ENCODE data around the gene FAN1. TPM values are rescaled to one million over a fixed set of nuclear protein-coding genes. Genes with fewer than 3 reads are reported as not detected.

Gene FAN1
- total RNA-seq, 1 donor from 2014 or later = 16.9 TPM

DNA sequence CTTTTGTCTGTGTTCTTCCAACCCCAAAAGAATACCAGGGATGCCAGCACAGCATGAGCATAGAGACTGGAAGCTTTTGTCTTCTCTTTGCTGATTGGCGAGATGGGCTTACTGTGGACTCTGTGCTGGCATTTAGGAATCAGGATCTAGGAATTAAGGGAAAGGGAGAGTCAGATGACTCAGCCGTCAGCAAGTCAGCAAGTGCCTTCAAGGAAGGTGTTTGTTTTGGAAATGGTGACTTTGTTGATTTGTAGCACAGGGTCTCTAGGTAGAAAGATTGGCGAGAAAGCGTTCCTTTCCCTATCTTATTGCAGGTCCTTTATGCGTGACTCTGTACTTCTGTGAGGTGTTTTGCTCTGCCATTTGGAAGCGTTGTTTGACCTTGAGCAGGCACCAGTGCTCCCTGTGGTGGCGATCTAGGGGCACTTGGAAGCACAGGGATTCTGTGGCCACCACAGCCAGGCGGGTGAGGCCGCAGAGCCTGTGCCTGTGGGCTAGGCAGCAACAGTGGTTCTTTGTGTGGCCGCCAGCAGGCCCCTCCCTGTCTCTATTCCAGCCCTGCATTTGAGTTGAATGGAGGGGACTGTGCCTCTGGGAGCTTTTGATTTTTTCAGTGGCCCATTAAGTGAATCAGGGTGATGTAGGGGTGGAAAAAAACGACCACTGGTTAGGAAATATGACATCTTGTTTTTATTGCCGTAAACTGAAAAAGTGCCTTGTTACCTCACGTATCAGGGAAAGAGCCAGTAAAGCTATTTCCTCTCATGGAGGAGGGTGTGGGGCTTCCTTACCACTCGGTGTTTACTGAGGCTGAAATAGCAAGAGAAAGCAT lies 19.0 kb downstream of the FAN1 start:
- H3K9me3 ChIP-seq = no peaks in the 10 kb centered on the region
- intact Hi-C loops (cut with DNase I) = no loop called here
- H3K4me1 ChIP-seq = no peaks in the 10 kb centered on the region
- H3K27ac ChIP-seq = peak overlapping the region; percentile 46
- peaks cover 7 to 67% of the 10 kb centered on the region in 2 donors for H3K36me3 ChIP-seq
- no peaks in the 10 kb centered on the region for H3K27me3 ChIP-seq
- TF ChIP-seq, protein P1, sequence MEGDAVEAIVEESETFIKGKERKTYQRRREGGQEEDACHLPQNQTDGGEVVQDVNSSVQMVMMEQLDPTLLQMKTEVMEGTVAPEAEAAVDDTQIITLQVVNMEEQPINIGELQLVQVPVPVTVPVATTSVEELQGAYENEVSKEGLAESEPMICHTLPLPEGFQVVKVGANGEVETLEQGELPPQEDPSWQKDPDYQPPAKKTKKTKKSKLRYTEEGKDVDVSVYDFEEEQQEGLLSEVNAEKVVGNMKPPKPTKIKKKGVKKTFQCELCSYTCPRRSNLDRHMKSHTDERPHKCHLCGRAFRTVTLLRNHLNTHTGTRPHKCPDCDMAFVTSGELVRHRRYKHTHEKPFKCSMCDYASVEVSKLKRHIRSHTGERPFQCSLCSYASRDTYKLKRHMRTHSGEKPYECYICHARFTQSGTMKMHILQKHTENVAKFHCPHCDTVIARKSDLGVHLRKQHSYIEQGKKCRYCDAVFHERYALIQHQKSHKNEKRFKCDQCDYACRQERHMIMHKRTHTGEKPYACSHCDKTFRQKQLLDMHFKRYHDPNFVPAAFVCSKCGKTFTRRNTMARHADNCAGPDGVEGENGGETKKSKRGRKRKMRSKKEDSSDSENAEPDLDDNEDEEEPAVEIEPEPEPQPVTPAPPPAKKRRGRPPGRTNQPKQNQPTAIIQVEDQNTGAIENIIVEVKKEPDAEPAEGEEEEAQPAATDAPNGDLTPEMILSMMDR (IDR thresholded peaks at IDR 0.05) = no peak
- TF ChIP-seq POLR2A (IDR thresholded peaks at IDR 0.05) = no peak
- no peak for TF ChIP-seq POLR2AphosphoS5 (IDR thresholded peaks at IDR 0.05; ENCODE audit: insufficient read depth in 1 of 2, low read depth in 1 of 2)
- DNase-seq (ENCODE audit: extremely low spot score in 2 of 2) = no peak
- H3K4me3 ChIP-seq = no peak overlapping the region

DNA sequence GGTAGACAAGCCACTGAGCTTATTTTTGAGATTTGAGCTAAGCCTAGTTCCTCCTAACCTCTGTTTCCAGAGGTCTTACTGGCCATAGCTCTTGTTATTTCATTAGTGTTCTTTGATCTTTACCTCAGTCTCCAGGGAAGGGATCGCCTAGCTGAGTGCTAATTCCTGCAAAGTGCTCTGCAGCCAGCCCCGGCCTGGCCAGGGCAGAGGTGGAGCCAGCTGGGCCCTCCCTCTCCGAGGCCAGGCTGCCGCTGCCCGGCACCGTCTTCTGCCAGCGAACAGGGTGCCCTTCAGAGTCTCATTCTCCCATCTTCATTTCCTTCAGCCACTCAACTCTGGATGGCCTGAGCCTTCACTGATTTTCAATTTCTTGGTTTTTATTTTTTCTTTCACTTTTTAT lies 19.7 kb downstream of the FAN1 start:
- TF ChIP-seq POLR2AphosphoS5 (IDR thresholded peaks at IDR 0.05; ENCODE audit: insufficient read depth in 1 of 2, low read depth in 1 of 2) (no peak), POLR2A (IDR thresholded peaks at IDR 0.05) (no peak)
- TF ChIP-seq, protein P1 (IDR thresholded peaks at IDR 0.05) = no peak
- peak overlapping the region; percentile 46 for H3K27ac ChIP-seq
- H3K4me1 ChIP-seq = no peaks in the 10 kb centered on the region
- H3K36me3 ChIP-seq = peaks cover 7 to 71% of the 10 kb centered on the region in 2 donors
- no peaks in the 10 kb centered on the region for H3K27me3 ChIP-seq
- H3K9me3 ChIP-seq = no peaks in the 10 kb centered on the region
- no peak for DNase-seq (ENCODE audit: extremely low spot score in 2 of 2)
- no peak overlapping the region for H3K4me3 ChIP-seq
- intact Hi-C loops (cut with DNase I) = no loop called here

DNA sequence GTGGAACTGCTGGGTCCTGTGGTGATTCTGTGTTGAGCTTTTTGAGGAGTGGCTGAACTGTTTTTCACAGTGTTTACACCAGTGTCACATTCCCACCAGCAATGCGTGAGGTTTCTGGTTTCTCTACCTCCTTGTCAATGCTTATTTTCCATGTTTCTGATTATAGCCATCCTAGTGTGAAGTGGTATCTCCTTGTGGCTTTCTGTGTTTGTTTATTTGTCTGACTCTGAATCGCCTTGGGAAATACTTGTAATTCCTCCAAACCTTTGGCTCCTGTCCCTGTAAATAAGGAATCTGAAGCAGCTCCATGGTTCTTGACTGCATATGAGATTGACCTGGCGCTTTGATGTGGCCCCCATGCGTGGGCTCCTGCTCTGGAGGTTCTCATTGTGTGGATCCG lies 20.6 kb downstream of the FAN1 start:
- TF ChIP-seq, protein P1 (IDR thresholded peaks at IDR 0.05) = no peak
- TF ChIP-seq POLR2A (IDR thresholded peaks at IDR 0.05) (no peak), POLR2AphosphoS5 (IDR thresholded peaks at IDR 0.05; ENCODE audit: insufficient read depth in 1 of 2, low read depth in 1 of 2) (no peak)
- DNase-seq (ENCODE audit: extremely low spot score in 2 of 2) = no peak
- intact Hi-C loops (cut with DNase I) = no loop called here
- peaks cover 7 to 69% of the 10 kb centered on the region in 2 donors for H3K36me3 ChIP-seq
- H3K27ac ChIP-seq = no peak overlapping the region
- no peaks in the 10 kb centered on the region for H3K4me1 ChIP-seq
- no peaks in the 10 kb centered on the region for H3K27me3 ChIP-seq
- no peaks in the 10 kb centered on the region for H3K9me3 ChIP-seq
- H3K4me3 ChIP-seq = no peak overlapping the region

- TF ChIP-seq, protein P1 (IDR thresholded peaks at IDR 0.05) = no peak
- TF ChIP-seq POLR2AphosphoS5 (IDR thresholded peaks at IDR 0.05; ENCODE audit: insufficient read depth in 1 of 2, low read depth in 1 of 2) (no peak), POLR2A (IDR thresholded peaks at IDR 0.05) (no peak)
- DNase-seq (ENCODE audit: extremely low spot score in 2 of 2) = no peak
- no peak overlapping the region for H3K27ac ChIP-seq
- peaks cover 7 to 74% of the 10 kb centered on the region in 2 donors for H3K36me3 ChIP-seq
- intact Hi-C loops (cut with DNase I) = no loop called here
- H3K4me3 ChIP-seq = no peak overlapping the region
- H3K27me3 ChIP-seq = no peaks in the 10 kb centered on the region
- H3K9me3 ChIP-seq = no peaks in the 10 kb centered on the region
- no peaks in the 10 kb centered on the region for H3K4me1 ChIP-seq
Measured at GRCh38 chr15:30925686-30926085, 22.0 kb downstream of the FAN1 start.

DNA sequence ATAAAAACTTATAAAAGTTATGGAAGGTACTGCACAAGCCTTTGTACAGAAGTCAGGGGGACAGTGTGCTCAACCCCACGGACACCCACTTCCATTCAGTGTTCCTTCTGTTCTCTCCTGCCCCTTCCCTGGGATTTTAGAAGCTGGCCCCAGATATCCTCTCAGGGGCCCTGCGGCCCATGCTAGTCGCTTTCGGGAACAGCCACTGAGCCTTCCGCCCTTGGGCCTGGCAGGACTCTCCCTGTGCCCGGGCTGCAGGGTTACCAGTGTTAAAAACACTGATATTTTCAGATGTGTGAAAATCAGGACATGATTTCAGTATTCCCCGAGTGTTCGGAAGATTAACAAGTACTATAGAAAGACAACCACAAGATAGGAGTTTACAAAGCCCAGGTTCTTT lies 22.4 kb downstream of the FAN1 start:
- no peaks in the 10 kb centered on the region for H3K4me1 ChIP-seq
- H3K36me3 ChIP-seq = peaks cover 7 to 78% of the 10 kb centered on the region in 2 donors
- no peak for DNase-seq (ENCODE audit: extremely low spot score in 2 of 2)
- intact Hi-C loops (cut with DNase I) = no loop called here
- no peak overlapping the region for H3K4me3 ChIP-seq
- TF ChIP-seq, protein P1 (IDR thresholded peaks at IDR 0.05) = no peak
- TF ChIP-seq POLR2AphosphoS5 (IDR thresholded peaks at IDR 0.05; ENCODE audit: insufficient read depth in 1 of 2, low read depth in 1 of 2) = no peak
- no peak for TF ChIP-seq POLR2A (IDR thresholded peaks at IDR 0.05)
- H3K9me3 ChIP-seq = no peaks in the 10 kb centered on the region
- no peak overlapping the region for H3K27ac ChIP-seq
- H3K27me3 ChIP-seq = no peaks in the 10 kb centered on the region

All from vagina (tissue), 2 donors.